HFFc6 (cell line): ENCODE data around the gene JUN. TPM values are rescaled to one million over a fixed set of nuclear protein-coding genes. Genes with fewer than 3 reads are reported as not detected.

Experiments used
- DNase-seq: peaks from one replicate; pipeline ENCODE4 v3.0.0-alpha.2; 2018
- H3K27ac Mint-ChIP-seq: 2 replicates; pipeline ENCODE4 v1.8.0; 2020; ENCODE audit warnings: mild to moderate bottlenecking, mixed read lengths
- H3K27me3 Mint-ChIP-seq: 2 replicates; pipeline ENCODE4 v1.8.0; 2021; ENCODE audit warnings: mild to moderate bottlenecking, moderate library complexity, mixed read lengths; ENCODE audit not compliant: insufficient read depth
- H3K36me3 Mint-ChIP-seq: 2 replicates; pipeline ENCODE4 v1.8.0; 2021; ENCODE audit warnings: low read depth, mixed read lengths
- H3K4me1 Mint-ChIP-seq: 2 replicates; pipeline ENCODE4 v1.8.0; 2020; ENCODE audit warnings: low read depth, mixed read lengths
- H3K4me3 Mint-ChIP-seq: 2 replicates; pipeline ENCODE4 v1.8.0; 2020; ENCODE audit warnings: mild to moderate bottlenecking, moderate library complexity, mixed read lengths
- H3K9me3 Mint-ChIP-seq: 2 replicates; pipeline ENCODE4 v1.8.0; 2020; ENCODE audit warnings: mild to moderate bottlenecking, mixed read lengths
- total RNA-seq, 6 experiments: library from RNA; stranded (reverse); fragmentation: NEBNext Ultra II Directional; extraction: Animal tissue kit (Norgen Biotek cat#: 25700); gene quantifications; 2 replicates in 1 of 6; 3 replicates in 5 of 6; pipeline ENCODE4 v1.2.3, GENCODE V29; 2021
- TF ChIP-seq, protein P1 (sequence below): fragments of 200-600 bp; sonication (generic); IDR thresholded peaks from 2 replicates; pipeline ENCODE4 v1.5.0; 2021; ENCODE audit warnings: antibody characterized with exemption, mild to moderate bottlenecking

Gene JUN
- total RNA-seq, 6 experiments from 2014 or later = 80.5 to 91.1 (median 82.2) TPM

DNA sequence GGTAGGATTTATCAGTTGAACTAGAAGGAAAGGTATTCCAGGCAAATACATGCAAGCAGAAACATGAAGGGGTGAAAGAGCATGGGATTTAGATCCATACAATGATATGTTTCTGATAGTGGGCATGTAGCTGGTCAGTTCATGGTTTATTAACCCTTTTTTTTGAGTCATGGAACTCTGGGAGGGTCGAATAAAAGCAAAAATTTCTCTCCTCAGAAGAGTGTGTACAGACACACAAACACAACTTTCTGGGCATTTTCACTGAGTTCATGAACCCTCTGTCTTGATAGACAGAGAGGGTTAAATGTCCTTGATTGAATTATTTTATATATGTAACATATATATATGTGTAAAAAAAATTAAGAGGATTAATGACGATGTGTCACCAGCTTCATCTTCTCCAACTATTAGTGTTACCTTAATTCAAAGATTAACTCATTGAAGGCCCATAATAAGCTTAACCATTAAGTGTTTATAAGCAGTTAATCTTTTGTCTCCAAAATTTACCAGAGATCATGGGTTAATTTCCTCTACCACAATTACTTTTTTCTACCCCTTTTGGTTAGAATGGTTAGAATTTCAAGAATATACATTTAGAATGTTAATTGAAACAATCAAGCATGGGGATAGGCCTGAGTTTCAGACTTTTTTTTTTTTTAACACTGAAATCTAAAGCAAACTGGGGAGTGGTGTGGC, 4.6 kb downstream of the JUN start:
- DNase-seq = peak; percentile 40
- peaks cover 15% of the 10 kb centered on the region for H3K9me3 Mint-ChIP-seq
- H3K27ac Mint-ChIP-seq = peak overlapping the region; percentile 76
- peaks cover 35% of the 10 kb centered on the region for H3K27me3 Mint-ChIP-seq
- H3K4me3 Mint-ChIP-seq = peak overlapping the region; percentile 97; the same call in 1 of the 2 replicates
- H3K36me3 Mint-ChIP-seq = peaks cover 33% of the 10 kb centered on the region
- peaks cover 17% of the 10 kb centered on the region for H3K4me1 Mint-ChIP-seq
- TF ChIP-seq, protein P1, sequence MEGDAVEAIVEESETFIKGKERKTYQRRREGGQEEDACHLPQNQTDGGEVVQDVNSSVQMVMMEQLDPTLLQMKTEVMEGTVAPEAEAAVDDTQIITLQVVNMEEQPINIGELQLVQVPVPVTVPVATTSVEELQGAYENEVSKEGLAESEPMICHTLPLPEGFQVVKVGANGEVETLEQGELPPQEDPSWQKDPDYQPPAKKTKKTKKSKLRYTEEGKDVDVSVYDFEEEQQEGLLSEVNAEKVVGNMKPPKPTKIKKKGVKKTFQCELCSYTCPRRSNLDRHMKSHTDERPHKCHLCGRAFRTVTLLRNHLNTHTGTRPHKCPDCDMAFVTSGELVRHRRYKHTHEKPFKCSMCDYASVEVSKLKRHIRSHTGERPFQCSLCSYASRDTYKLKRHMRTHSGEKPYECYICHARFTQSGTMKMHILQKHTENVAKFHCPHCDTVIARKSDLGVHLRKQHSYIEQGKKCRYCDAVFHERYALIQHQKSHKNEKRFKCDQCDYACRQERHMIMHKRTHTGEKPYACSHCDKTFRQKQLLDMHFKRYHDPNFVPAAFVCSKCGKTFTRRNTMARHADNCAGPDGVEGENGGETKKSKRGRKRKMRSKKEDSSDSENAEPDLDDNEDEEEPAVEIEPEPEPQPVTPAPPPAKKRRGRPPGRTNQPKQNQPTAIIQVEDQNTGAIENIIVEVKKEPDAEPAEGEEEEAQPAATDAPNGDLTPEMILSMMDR = no peak

DNA sequence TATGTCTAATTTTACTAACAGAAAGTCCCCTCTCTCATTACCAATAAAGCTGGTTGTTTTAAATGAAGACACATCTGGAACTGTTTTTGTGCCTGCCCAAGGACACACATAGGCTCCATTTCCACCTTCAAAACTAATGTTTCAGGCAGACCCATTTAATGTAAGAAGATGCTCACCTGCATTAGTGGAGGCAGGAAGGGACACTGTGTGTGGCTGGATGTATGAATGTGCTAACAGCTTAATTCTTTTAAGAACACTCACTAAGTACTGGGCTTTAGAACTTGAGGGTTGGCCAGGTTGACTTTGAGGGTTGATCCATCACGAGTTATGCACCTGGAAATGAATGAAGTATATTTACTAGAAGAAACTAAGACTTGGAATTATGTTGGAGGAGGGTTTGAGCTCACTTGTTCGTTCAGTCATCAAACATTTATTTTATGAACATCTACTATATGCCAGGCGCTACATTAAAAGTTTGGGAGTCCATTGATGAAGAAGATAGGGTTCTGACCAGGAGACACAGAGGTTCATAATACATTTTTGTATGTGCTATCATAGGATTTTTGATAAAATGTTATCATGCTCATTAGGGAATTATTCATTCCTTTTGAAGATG, 5.4 kb downstream of the JUN start:
- DNase-seq = no peak
- TF ChIP-seq, protein P1 = no peak
- peaks cover 29% of the 10 kb centered on the region for H3K36me3 Mint-ChIP-seq
- peaks cover 22% of the 10 kb centered on the region for H3K4me1 Mint-ChIP-seq
- peaks cover 10% of the 10 kb centered on the region for H3K9me3 Mint-ChIP-seq
- peak overlapping the region; percentile 42 for H3K27ac Mint-ChIP-seq
- H3K27me3 Mint-ChIP-seq = peaks cover 31% of the 10 kb centered on the region
- peak overlapping the region; percentile 0; the same call in 1 of the 2 replicates for H3K4me3 Mint-ChIP-seq

DNA sequence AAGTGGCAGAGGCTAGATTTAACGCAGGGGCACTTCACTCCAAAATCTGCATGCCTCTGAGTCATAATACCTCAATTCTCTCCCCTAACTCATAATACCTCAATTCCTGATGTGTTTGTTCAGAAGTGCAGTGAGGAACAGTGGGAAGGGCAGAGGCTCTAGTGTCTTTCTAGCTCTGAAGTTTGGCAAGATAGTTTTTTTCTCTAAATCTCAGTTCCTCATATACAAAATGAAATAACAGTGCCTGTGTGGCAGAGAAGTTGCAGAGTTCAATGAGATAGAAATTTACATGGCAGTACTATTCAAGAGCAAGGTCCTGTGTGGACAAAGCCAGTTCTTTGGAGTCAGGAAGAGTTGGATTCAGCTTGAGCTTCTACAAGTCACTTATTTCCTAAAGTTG, 9.8 kb downstream of the JUN start:
- H3K27me3 Mint-ChIP-seq = peaks cover 8% of the 10 kb centered on the region; the same call in 1 of the 2 replicates
- no peaks in the 10 kb centered on the region for H3K36me3 Mint-ChIP-seq
- DNase-seq = no peak
- H3K4me3 Mint-ChIP-seq = no peak overlapping the region
- no peaks in the 10 kb centered on the region for H3K9me3 Mint-ChIP-seq
- H3K27ac Mint-ChIP-seq = 0 out of 2 replicates have a peak overlapping the region, but pooled peaks have one; percentile 2
- TF ChIP-seq, protein P1 = no peak
- H3K4me1 Mint-ChIP-seq = peaks cover 22% of the 10 kb centered on the region

DNA sequence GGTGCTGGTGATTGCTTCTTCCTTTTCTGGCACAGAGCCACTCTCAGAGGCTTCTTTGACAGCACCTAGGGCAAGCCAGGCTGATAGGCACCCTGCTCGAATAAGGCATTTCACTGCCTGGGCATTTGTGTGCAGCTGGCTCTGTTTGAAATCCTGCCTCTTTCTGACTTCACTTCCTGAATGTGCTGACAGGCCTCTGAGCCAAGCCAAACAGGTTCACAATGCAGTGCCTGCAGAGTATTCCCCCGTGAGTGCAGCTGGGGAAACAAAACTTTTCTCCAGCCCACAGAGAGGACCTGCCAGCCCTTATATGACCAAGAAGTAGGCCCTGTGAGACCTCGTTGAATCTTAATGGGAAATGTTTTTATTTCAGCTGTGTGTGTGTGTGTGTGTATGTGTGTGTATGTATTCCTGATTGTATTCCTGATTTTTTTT, 10.4 kb downstream of the JUN start:
- peaks cover 28% of the 10 kb centered on the region for H3K4me1 Mint-ChIP-seq
- DNase-seq = no peak
- H3K36me3 Mint-ChIP-seq = no peaks in the 10 kb centered on the region
- H3K9me3 Mint-ChIP-seq = no peaks in the 10 kb centered on the region
- no peak overlapping the region for H3K4me3 Mint-ChIP-seq
- TF ChIP-seq, protein P1 = no peak
- H3K27ac Mint-ChIP-seq = 0 out of 2 replicates have a peak overlapping the region, but pooled peaks have one; percentile 2
- peaks cover 2% of the 10 kb centered on the region; the same call in 1 of the 2 replicates for H3K27me3 Mint-ChIP-seq

DNA sequence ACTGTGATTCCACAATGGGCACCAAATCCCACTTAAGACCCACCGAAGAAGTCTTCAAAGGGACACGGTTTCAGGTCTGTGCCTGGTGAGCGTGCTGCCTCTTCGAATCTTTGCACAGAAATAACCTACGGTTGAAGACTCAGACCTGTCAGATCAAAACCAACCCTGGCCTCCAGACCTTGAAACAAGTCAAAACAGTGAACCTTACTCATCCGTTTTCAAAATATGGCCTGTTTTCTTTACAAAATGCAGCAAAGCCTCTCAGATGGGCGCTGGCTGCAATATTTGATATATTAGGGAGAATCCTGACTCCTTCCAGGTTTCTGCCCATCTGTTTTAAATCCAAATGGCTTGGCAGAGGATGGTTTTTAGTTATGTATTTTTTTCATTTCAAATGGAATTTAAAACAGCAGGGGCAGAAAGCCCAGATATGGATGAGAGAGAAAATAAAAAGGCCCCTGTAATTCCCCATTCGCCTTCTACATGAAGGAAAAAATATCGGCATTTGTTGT, 14.0 kb downstream of the JUN start:
- Mint-ChIP-seq H3K27ac (no peak overlapping the region), H3K9me3 (peaks cover 5% of the 10 kb centered on the region; the same call in 1 of the 2 replicates), H3K27me3 (no peaks in the 10 kb centered on the region), H3K36me3 (peaks cover 14% of the 10 kb centered on the region), H3K4me1 (peaks cover 64% of the 10 kb centered on the region), H3K4me3 (no peak overlapping the region)
- no peak for DNase-seq
- TF ChIP-seq, protein P1 = no peak
